Caco-2 (cell line): ENCODE data around the gene SEPTIN8. TPM values are rescaled to one million over a fixed set of nuclear protein-coding genes. Genes with fewer than 3 reads are reported as not detected.

Experiments used
- BruUV-seq: library from RNA; stranded (reverse); fragments of 400-500 nt; replicated peaks from 2 replicates; lab custom pipeline; 2021; lab: Mats Ljungman, UMichigan
- CTCF ChIA-PET: fragments of 300-600 bp; sonication (Branson Sonifier 250); formaldehyde crosslinking; loops from one replicate; lab custom pipeline; 2022; ENCODE audit warnings: antibody characterized with exemption; lab: Charles Lee
- POLR2A ChIA-PET: fragments of 300-600 bp; sonication (Branson Sonifier 250); formaldehyde crosslinking; loops from one replicate; lab custom pipeline; 2022; ENCODE audit warnings: antibody characterized with exemption; lab: Charles Lee
- DNase-seq, 2 experiments: peaks; one replicate each; pipeline versions ENCODE4 v3.0.0 to v3.0.0-alpha.2; 2020 to 2022
- H3K27me3 ChIP-seq: replicated peaks from 2 replicates; pipeline ENCODE4 v1.6.0; 2011; ENCODE audit warnings: low read length; ENCODE audit not compliant: control insufficient read depth, insufficient read depth
- H3K36me3 ChIP-seq: 2 replicates; pipeline ENCODE4 v1.5.1; 2011; ENCODE audit warnings: low read length; ENCODE audit not compliant: control insufficient read depth, insufficient read depth
- H3K4me1 ChIP-seq: fragments of 250-450 bp; sonication (Bioruptor Pico); 2 replicates; pipeline ENCODE4 v1.5.1; 2020; ENCODE audit warnings: mild to moderate bottlenecking
- H3K4me3 ChIP-seq: 2 replicates; pipeline ENCODE4 v1.5.1; 2011; ENCODE audit warnings: low read depth, mild to moderate bottlenecking, control low read depth, low read length
- H3K9me3 ChIP-seq: fragments of 250-450 bp; sonication (Bioruptor Pico); 2 replicates; pipeline ENCODE4 v1.5.1; 2020; ENCODE audit warnings: mild to moderate bottlenecking, moderate library complexity
- H3K27ac Mint-ChIP-seq: one replicate; pipeline ENCODE4 v1.8.0; 2022; ENCODE audit warnings: mixed read lengths; ENCODE audit not compliant: unreplicated experiment
- H3K27me3 Mint-ChIP-seq: one replicate; pipeline ENCODE4 v1.8.0; 2022; ENCODE audit warnings: mixed read lengths; ENCODE audit not compliant: insufficient read depth, unreplicated experiment
- H3K36me3 Mint-ChIP-seq: one replicate; pipeline ENCODE4 v1.8.0; 2022; ENCODE audit warnings: mild to moderate bottlenecking, mixed read lengths; ENCODE audit not compliant: insufficient read depth, unreplicated experiment
- H3K4me1 Mint-ChIP-seq: one replicate; pipeline ENCODE4 v1.8.0; 2022; ENCODE audit warnings: low read depth, mixed read lengths; ENCODE audit not compliant: unreplicated experiment
- H3K4me3 Mint-ChIP-seq: one replicate; pipeline ENCODE4 v1.8.0; 2022; ENCODE audit warnings: mild to moderate bottlenecking, moderate library complexity, mixed read lengths; ENCODE audit not compliant: unreplicated experiment
- H3K9me3 Mint-ChIP-seq: one replicate; pipeline ENCODE4 v1.8.0; 2022; ENCODE audit warnings: mixed read lengths; ENCODE audit not compliant: unreplicated experiment
- intact Hi-C: fragments of 100-400 bp; cut with micrococcal nuclease; formaldehyde crosslinking; loops from one replicate; pipeline ENCODE4 v1.10.0; 2022; ENCODE audit not compliant: unreplicated experiment
- total RNA-seq: library from RNA; stranded (reverse); gene quantifications from 2 replicates; pipeline ENCODE4 v1.2.3, GENCODE V29; 2022
- TF ChIP-seq, protein P1 (sequence below), 2 experiments: fragments of 200-600 bp in 1 of 2; IDR thresholded peaks; 1 replicate in 1 of 2; 2 replicates in 1 of 2; pipeline versions ENCODE4 v1.5.1 to v1.8.0; 2011 to 2022; ENCODE audit warnings: antibody characterized with exemption in 1 of 2, control low read depth in 1 of 2, inconsistent platforms in 1 of 2, low read depth in 1 of 2, low read length in 1 of 2, mild to moderate bottlenecking in 1 of 2, moderate library complexity in 1 of 2; ENCODE audit not compliant: insufficient read depth in 1 of 2, severe bottlenecking in 1 of 2, unreplicated experiment in 1 of 2

Gene SEPTIN8
- total RNA-seq, 1 experiment from 2014 or later, result 60.7 TPM

DNA sequence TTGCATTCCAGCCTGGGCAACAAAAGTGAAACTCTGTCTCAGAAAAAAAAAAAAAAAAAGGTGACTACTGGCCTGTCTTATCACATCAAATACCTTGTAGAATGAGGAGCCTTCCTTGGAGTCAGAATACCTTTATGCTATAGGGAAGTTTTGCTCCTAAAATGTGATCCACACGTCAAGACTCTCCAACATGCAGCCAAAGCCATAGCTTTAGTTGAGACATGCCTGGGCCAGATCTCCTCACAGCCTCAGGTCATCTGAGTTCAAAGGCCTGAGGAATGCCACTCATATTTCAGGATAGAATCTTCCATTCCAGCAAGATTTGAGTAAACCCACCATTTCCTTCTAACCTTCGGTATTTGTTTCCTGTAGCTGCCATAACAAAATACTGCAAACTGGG, 22.4 kb upstream of the SEPTIN8 start:
- Mint-ChIP-seq H3K4me3 (no peak overlapping the region), H3K9me3 (no peaks in the 10 kb centered on the region), H3K27me3 (no peaks in the 10 kb centered on the region), H3K36me3 (no peaks in the 10 kb centered on the region), H3K27ac (no peak overlapping the region), H3K4me1 (peaks cover 21% of the 10 kb centered on the region)
- TF ChIP-seq, protein P1, sequence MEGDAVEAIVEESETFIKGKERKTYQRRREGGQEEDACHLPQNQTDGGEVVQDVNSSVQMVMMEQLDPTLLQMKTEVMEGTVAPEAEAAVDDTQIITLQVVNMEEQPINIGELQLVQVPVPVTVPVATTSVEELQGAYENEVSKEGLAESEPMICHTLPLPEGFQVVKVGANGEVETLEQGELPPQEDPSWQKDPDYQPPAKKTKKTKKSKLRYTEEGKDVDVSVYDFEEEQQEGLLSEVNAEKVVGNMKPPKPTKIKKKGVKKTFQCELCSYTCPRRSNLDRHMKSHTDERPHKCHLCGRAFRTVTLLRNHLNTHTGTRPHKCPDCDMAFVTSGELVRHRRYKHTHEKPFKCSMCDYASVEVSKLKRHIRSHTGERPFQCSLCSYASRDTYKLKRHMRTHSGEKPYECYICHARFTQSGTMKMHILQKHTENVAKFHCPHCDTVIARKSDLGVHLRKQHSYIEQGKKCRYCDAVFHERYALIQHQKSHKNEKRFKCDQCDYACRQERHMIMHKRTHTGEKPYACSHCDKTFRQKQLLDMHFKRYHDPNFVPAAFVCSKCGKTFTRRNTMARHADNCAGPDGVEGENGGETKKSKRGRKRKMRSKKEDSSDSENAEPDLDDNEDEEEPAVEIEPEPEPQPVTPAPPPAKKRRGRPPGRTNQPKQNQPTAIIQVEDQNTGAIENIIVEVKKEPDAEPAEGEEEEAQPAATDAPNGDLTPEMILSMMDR (IDR thresholded peaks at IDR 0.05; ENCODE audit: insufficient read depth in 1 of 2, low read depth in 1 of 2, low read length in 1 of 2, severe bottlenecking in 1 of 2, unreplicated experiment in 1 of 2), result no peak
- POLR2A ChIA-PET, result interaction anchor here (0.5 to 0.7 kb wide), 2 partner anchors 22 to 67 kb away, joined by 4 to 5 read pairs; partner anchors contain the start of genes GDF9, SEPTIN8 and UQCRQ
- H3K4me3 ChIP-seq, result no peak overlapping the region
- H3K36me3 ChIP-seq, result no peaks in the 10 kb centered on the region
- CTCF ChIA-PET, result interaction anchor here (0.7 to 2.1 kb wide), 2 partner anchors 19 to 45 kb away, joined by 3 to 13 read pairs; no protein-coding TSS in a partner anchor
- no TSS peak for BruUV-seq
- H3K9me3 ChIP-seq, result no peaks in the 10 kb centered on the region
- intact Hi-C loops, result loop anchor here (1.0 kb wide), 1 partner anchor 8 kb away; no protein-coding TSS in a partner anchor
- DNase-seq, result peak; percentile 43 to 66
- no peaks in the 10 kb centered on the region for H3K27me3 ChIP-seq
- H3K4me1 ChIP-seq, result peaks cover 22% of the 10 kb centered on the region

DNA sequence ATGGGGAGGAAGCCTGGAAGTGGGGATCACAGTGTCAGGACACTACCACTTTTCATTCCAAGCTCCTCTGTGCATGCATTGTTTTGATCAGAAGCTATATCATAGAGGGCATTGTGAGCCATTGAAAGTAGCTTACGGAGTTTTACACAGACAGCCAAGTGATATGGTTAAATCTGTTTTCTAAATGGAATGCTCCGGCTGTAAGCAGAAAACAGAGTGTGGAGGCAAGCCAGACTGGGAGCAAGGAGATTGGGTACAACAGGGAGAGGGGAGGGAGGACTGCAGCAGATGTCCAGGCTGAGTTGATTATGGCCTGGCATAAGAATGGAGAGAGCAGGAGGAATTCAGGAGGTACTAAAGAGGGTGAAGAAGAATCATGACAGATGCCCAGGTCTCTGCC, 20.6 kb upstream of the SEPTIN8 start:
- POLR2A ChIA-PET, result no interaction called here
- Histone ChIP-seq H3K4me3 (no peak overlapping the region), H3K27me3 (no peaks in the 10 kb centered on the region), H3K36me3 (no peaks in the 10 kb centered on the region), H3K9me3 (no peaks in the 10 kb centered on the region), H3K4me1 (peaks cover 22% of the 10 kb centered on the region)
- DNase-seq, result no peak
- no TSS peak for BruUV-seq
- CTCF ChIA-PET, result interaction anchor here (0.6 to 2.1 kb wide), 3 partner anchors 9 to 43 kb away, joined by 3 to 13 read pairs (median 7); no protein-coding TSS in a partner anchor
- Mint-ChIP-seq H3K27me3 (no peaks in the 10 kb centered on the region), H3K27ac (no peak overlapping the region), H3K9me3 (no peaks in the 10 kb centered on the region), H3K4me1 (peaks cover 13% of the 10 kb centered on the region), H3K36me3 (no peaks in the 10 kb centered on the region), H3K4me3 (no peak overlapping the region)
- intact Hi-C loops, result no loop called here
- TF ChIP-seq, protein P1 (IDR thresholded peaks at IDR 0.05; ENCODE audit: insufficient read depth in 1 of 2, low read depth in 1 of 2, low read length in 1 of 2, severe bottlenecking in 1 of 2, unreplicated experiment in 1 of 2), result no peak

DNA sequence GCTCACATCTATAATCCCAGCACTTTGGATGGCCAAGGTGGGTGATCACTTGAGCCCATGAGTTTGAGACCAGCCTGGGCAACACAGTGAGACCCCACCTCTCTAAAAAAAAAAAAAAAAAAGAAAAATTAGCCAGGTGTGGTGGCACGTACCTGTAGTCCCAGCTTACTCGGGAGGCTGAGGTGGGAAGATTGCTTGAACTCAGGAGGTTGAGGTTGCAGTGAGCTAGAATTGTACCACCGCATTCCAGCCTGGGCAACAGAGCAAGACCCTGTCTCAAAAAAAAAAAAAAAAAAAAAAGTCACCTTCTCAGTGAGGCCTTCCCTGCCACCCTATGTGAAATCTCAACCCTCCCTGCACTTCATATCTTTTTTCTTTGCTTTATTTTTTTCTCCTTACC, 14.0 kb upstream of the SEPTIN8 start:
- POLR2A ChIA-PET, result interaction anchor here (0.6 kb wide), 1 partner anchor 261 kb away, joined by 3 read pairs; the partner anchor contains the start of gene HSPA4
- H3K36me3 Mint-ChIP-seq, result no peaks in the 10 kb centered on the region
- Histone ChIP-seq H3K36me3 (no peaks in the 10 kb centered on the region; the same call in 1 of the 2 replicates), H3K4me3 (no peak overlapping the region), H3K27me3 (no peaks in the 10 kb centered on the region), H3K4me1 (0 out of 2 replicates have a peak, but pooled peaks cover 10% of the 10 kb centered on the region), H3K9me3 (no peaks in the 10 kb centered on the region)
- TF ChIP-seq, protein P1 (IDR thresholded peaks at IDR 0.05; ENCODE audit: insufficient read depth in 1 of 2, low read depth in 1 of 2, low read length in 1 of 2, severe bottlenecking in 1 of 2, unreplicated experiment in 1 of 2), result no peak
- no peak overlapping the region for H3K27ac Mint-ChIP-seq
- peaks cover 7% of the 10 kb centered on the region for H3K4me1 Mint-ChIP-seq
- CTCF ChIA-PET, result no interaction called here
- no peaks in the 10 kb centered on the region for H3K9me3 Mint-ChIP-seq
- no peak for DNase-seq
- no peaks in the 10 kb centered on the region for H3K27me3 Mint-ChIP-seq
- intact Hi-C loops, result no loop called here
- BruUV-seq, result no TSS peak
- H3K4me3 Mint-ChIP-seq, result no peak overlapping the region
